GM12892 (cell line): Measurements from ENCODE around the gene KRT17.

ENCODE experiments used
- POLR2A ChIP-seq: IDR thresholded peaks from 2 replicates; pipeline ENCODE4 v1.6.1; 2011; ENCODE audit warnings: low read depth, low read length, control low read depth
- POLR2AphosphoS5 ChIP-seq: IDR thresholded peaks from 2 replicates; pipeline ENCODE4 v1.6.1; 2011; ENCODE audit warnings: low read depth, low read length, control low read depth

DNA sequence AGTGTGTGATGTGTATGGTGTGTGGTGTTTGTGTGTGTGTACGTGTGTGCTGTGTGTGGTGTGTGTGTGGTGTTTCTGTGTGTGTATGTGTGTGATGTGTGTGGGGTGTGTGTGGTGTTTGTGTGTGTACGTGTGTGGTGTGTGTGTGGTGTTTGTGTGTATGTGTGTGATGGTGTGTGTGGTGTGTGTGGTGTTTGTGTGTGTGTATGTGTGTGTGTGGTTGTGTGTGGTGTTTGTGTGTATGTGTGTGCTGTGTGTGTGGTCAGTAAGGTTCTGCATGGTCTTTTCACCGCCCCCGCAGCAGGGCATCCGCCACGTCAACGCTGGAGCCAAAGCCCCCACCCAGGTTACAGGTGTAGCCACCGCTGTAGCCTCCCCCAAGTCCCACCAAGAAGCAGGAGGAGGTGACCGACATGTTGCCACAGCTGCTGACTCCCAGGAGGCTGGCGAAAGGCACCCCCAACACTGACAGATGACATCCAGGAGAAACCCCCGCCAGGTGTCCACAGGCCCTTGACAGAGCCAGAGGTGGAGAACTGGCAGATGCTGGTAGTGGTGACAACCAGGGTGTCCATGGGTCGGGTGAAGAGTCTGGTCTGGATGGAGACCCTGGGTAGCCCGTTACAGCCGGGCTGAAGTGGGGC lies 9.3 kb upstream of the KRT17 start:
- TF ChIP-seq POLR2AphosphoS5 (no peak), POLR2A (no peak)
